OCI-LY1 (cell line): ENCODE measurements around the gene ALDH1B1.
"Not testable (repeated sequence)": the region's sequence is repeated elsewhere in the genome, so short reads cannot be mapped to it uniquely, and the experiment has no call there.

Experiments
- H2AFZ ChIP-seq: fragments of 200-600 bp; sonication (generic), shearing (Covaris generic); 2 replicates; pipeline ENCODE4 v1.6.0; 2014; ENCODE audit warnings: antibody characterized with exemption, mild to moderate bottlenecking, low read length
- H3F3A ChIP-seq: fragments of 200-600 bp; sonication (generic), shearing (Covaris generic); 2 replicates; pipeline ENCODE4 v1.6.0; 2014; ENCODE audit warnings: mild to moderate bottlenecking, antibody characterized with exemption, low read length, moderate library complexity; ENCODE audit not compliant: insufficient read depth
- H3K27ac ChIP-seq: fragments of 200-600 bp; sonication (generic); 2 replicates; pipeline ENCODE4 v1.5.1; 2014; ENCODE audit warnings: low read length, mixed run types, mild to moderate bottlenecking, low read depth; ENCODE audit not compliant: poor library complexity, severe bottlenecking
- H3K27me3 ChIP-seq: fragments of 200-600 bp; sonication (generic); 2 replicates; pipeline ENCODE4 v1.6.0; 2014; ENCODE audit warnings: antibody characterized with exemption, mild to moderate bottlenecking, low read length, moderate library complexity; ENCODE audit not compliant: insufficient read depth
- H3K36me3 ChIP-seq: fragments of 200-600 bp; sonication (generic); 2 replicates; pipeline ENCODE4 v1.6.1; 2014; ENCODE audit warnings: mild to moderate bottlenecking, antibody characterized with exemption, low read length, moderate library complexity, mixed read lengths; ENCODE audit not compliant: insufficient read depth
- H3K4me1 ChIP-seq: fragments of 200-600 bp; sonication (generic); 2 replicates; pipeline ENCODE4 v1.5.1; 2014; ENCODE audit warnings: mild to moderate bottlenecking, low read length, moderate library complexity; ENCODE audit not compliant: insufficient read depth, severe bottlenecking
- H3K4me2 ChIP-seq: fragments of 200-600 bp; sonication (generic), shearing (Covaris generic); 2 replicates; pipeline ENCODE4 v1.6.1; 2014; ENCODE audit warnings: low read length
- H3K4me3 ChIP-seq: fragments of 200-600 bp; sonication (generic); 2 replicates; pipeline ENCODE4 v1.5.1; 2014; ENCODE audit warnings: low read length, low read depth, mild to moderate bottlenecking, mixed read lengths; ENCODE audit not compliant: poor library complexity, severe bottlenecking
- H3K79me2 ChIP-seq: fragments of 200-600 bp; shearing (Covaris generic); 2 replicates; pipeline ENCODE4 v1.6.1; 2016; ENCODE audit warnings: mixed run types, low read length, mixed read lengths; ENCODE audit not compliant: insufficient read depth
- H3K9ac ChIP-seq: fragments of 200-600 bp; sonication (generic), shearing (Covaris generic); 2 replicates; pipeline ENCODE4 v1.6.1; 2014; ENCODE audit warnings: mild to moderate bottlenecking, low read length, mixed read lengths
- H3K9me2 ChIP-seq: fragments of 200-600 bp; sonication (generic), shearing (Covaris generic); 2 replicates; pipeline ENCODE4 v1.6.1; 2014; ENCODE audit warnings: low read depth, mild to moderate bottlenecking, low read length, mixed read lengths
- H3K9me3 ChIP-seq: fragments of 200-600 bp; shearing (Covaris generic); 2 replicates; pipeline ENCODE4 v1.6.1; 2014; ENCODE audit warnings: low read length, mixed read lengths
- H4K20me1 ChIP-seq: fragments of 200-600 bp; sonication (generic), shearing (Covaris generic); 2 replicates; pipeline ENCODE4 v1.6.0; 2016; ENCODE audit warnings: mild to moderate bottlenecking, low read length; ENCODE audit not compliant: insufficient read depth
- CTCF ChIP-seq: fragments of 200-600 bp; sonication (generic), shearing (Covaris generic); IDR thresholded peaks from 2 replicates; pipeline ENCODE4 v1.5.1; 2017; ENCODE audit warnings: mild to moderate bottlenecking, antibody characterized with exemption, low read length, moderate library complexity, mixed read lengths
- EZH2 ChIP-seq: fragments of 200-600 bp; sonication (generic), shearing (Covaris generic); IDR thresholded peaks from 2 replicates; pipeline ENCODE4 v1.8.0; 2017; ENCODE audit warnings: borderline replicate concordance, mixed run types, mild to moderate bottlenecking, antibody characterized with exemption, low read length, moderate library complexity, mixed read lengths

The ALDH1B1 gene

GRCh38 chr9:38395653-38396370, 3.3 kb downstream of the ALDH1B1 start:
- Histone ChIP-seq H3K27ac (no peak overlapping the region), H3K9me3 (no peaks in the 10 kb centered on the region), H3K4me3 (no peak overlapping the region), H3K27me3 (0 out of 2 replicates have a peak, but pooled peaks cover 8% of the 10 kb centered on the region), H3K36me3 (no peaks in the 10 kb centered on the region; the same call in 1 of the 2 replicates), H3F3A (no peaks in the 10 kb centered on the region), H4K20me1 (no peaks in the 10 kb centered on the region), H3K4me1 (peaks cover 8% of the 10 kb centered on the region), H3K79me2 (no peaks in the 10 kb centered on the region), H2AFZ (no peak overlapping the region), H3K9me2 (no peaks in the 10 kb centered on the region), H3K9ac (no peak overlapping the region), H3K4me2 (no peak overlapping the region)
- TF ChIP-seq CTCF: no peak
- no peak for TF ChIP-seq EZH2

GRCh38 chr9:38396371-38396671, 3.8 kb downstream of the ALDH1B1 start:
- H3K9me3 ChIP-seq: no peaks in the 10 kb centered on the region
- no peaks in the 10 kb centered on the region for H3F3A ChIP-seq
- no peak overlapping the region for H3K4me2 ChIP-seq
- H3K79me2 ChIP-seq: no peaks in the 10 kb centered on the region
- TF ChIP-seq EZH2 (no peak), CTCF (no peak)
- no peaks in the 10 kb centered on the region for H4K20me1 ChIP-seq
- H3K27me3 ChIP-seq: 0 out of 2 replicates have a peak, but pooled peaks cover 3% of the 10 kb centered on the region
- no peaks in the 10 kb centered on the region; the same call in 1 of the 2 replicates for H3K36me3 ChIP-seq
- H2AFZ ChIP-seq: no peak overlapping the region
- H3K9ac ChIP-seq: no peak overlapping the region
- H3K4me1 ChIP-seq: peaks cover 8% of the 10 kb centered on the region
- no peak overlapping the region for H3K27ac ChIP-seq
- no peak overlapping the region for H3K4me3 ChIP-seq
- H3K9me2 ChIP-seq: no peaks in the 10 kb centered on the region

GRCh38 chr9:38399191-38399590, 6.7 kb downstream of the ALDH1B1 start:
- not testable (repeated sequence) for H3K4me3 ChIP-seq, H3K9me2 ChIP-seq, H3K9ac ChIP-seq, H3K36me3 ChIP-seq, H3F3A ChIP-seq, H3K79me2 ChIP-seq, H2AFZ ChIP-seq, H3K9me3 ChIP-seq, H3K27me3 ChIP-seq, H3K4me1 ChIP-seq, H3K27ac ChIP-seq, H3K4me2 ChIP-seq, H4K20me1 ChIP-seq

GRCh38 chr9:38401994-38402393, 9.5 kb downstream of the ALDH1B1 start:
- H3K27me3 ChIP-seq: no peaks in the 10 kb centered on the region
- TF ChIP-seq CTCF (no peak), EZH2 (no peak)

More at GRCh38 chr9:38401994-38402393, 9.5 kb downstream of the ALDH1B1 start:
- Histone ChIP-seq H4K20me1 (no peaks in the 10 kb centered on the region), H3K9me3 (no peaks in the 10 kb centered on the region), H3K9ac (no peak overlapping the region), H3K4me1 (no peaks in the 10 kb centered on the region), H3K27ac (no peak overlapping the region), H3K36me3 (no peaks in the 10 kb centered on the region), H2AFZ (no peak overlapping the region), H3K9me2 (no peaks in the 10 kb centered on the region), H3K4me2 (no peak overlapping the region), H3K79me2 (no peaks in the 10 kb centered on the region), H3F3A (no peaks in the 10 kb centered on the region), H3K4me3 (no peak overlapping the region)
